ENCODE measurements around the gene ADH5. TPM values are rescaled to one million over a fixed set of nuclear protein-coding genes. Genes with fewer than 3 reads are reported as not detected.

ADH5 gene
- total and polyA plus RNA-seq, 12 donors = 62.3 to 254 (median 196) TPM

DNA sequence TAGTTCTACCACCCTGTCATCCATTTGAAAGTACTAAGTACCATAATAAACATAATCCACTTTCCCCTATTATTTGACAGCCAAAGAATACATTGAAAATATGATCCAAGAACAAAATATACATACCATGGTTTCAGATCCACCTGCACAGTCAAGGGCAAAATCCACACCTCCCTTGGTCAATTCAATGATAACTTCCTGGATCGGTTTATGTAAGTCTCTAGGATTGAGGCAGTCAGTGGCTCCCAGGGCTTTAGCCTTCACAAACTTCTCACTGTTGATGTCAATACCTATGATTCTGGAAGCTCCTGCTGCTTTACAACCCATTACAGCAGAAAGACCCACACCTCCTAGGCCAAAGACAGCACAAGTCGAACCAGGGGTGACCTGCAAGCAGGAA lies 42.8 kb upstream of the ADH5 start:
- intact Hi-C loops (cut with DNase I) = no loop called here
- no peak for ATAC-seq
- H3K36me3 ChIP-seq = no peaks in the 10 kb centered on the region
- no peaks in the 10 kb centered on the region for H3K4me1 ChIP-seq
- no peaks in the 10 kb centered on the region for H3K27me3 ChIP-seq
- no peak overlapping the region for H3K27ac ChIP-seq
- no peak for DNase-seq
- H3K4me3 ChIP-seq = no peak overlapping the region
- TF ChIP-seq, protein P1, sequence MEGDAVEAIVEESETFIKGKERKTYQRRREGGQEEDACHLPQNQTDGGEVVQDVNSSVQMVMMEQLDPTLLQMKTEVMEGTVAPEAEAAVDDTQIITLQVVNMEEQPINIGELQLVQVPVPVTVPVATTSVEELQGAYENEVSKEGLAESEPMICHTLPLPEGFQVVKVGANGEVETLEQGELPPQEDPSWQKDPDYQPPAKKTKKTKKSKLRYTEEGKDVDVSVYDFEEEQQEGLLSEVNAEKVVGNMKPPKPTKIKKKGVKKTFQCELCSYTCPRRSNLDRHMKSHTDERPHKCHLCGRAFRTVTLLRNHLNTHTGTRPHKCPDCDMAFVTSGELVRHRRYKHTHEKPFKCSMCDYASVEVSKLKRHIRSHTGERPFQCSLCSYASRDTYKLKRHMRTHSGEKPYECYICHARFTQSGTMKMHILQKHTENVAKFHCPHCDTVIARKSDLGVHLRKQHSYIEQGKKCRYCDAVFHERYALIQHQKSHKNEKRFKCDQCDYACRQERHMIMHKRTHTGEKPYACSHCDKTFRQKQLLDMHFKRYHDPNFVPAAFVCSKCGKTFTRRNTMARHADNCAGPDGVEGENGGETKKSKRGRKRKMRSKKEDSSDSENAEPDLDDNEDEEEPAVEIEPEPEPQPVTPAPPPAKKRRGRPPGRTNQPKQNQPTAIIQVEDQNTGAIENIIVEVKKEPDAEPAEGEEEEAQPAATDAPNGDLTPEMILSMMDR (IDR thresholded peaks at IDR 0.05) = no peak
- 69 to 74% methylated on average over 2 of the region's 2 CpGs for WGBS, 2 donors
- H3K9me3 ChIP-seq = peaks cover 0 to 5% (median 0%) of the 10 kb centered on the region in 11 donors

DNA sequence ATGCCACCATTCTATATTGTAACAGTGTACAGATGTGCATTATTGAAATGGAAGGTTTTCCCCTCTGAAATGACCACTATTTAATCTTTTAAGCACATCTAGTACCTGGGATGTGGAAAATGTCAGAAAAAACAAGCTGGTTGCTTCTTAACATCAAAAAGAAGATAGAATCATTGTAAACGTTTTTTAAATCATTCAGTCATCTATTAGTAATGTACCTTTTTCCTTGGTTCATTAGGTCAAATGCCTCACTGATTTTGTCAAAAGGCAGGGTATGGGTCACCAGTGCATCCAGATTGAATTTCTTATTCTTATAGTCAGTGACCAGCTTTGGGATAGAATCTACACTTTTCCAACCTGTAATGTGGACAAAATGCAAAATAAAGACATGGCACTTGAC lies 37.8 kb upstream of the ADH5 start:
- intact Hi-C loops (cut with DNase I) = loop anchor here in 3 of 10 donors (10.0 kb wide), 1 partner anchor 338 kb away; no protein-coding TSS in a partner anchor
- 55 to 75% methylated on average over 1 of the region's 1 CpG for WGBS, 2 donors
- TF ChIP-seq, protein P1 (IDR thresholded peaks at IDR 0.05) = no peak
- Histone ChIP-seq H3K4me3 (no peak overlapping the region), H3K27me3 (no peaks in the 10 kb centered on the region), H3K27ac (no peak overlapping the region), H3K36me3 (no peaks in the 10 kb centered on the region), H3K9me3 (peaks cover 0 to 7% (median 0%) of the 10 kb centered on the region in 11 donors), H3K4me1 (no peaks in the 10 kb centered on the region)
- DNase-seq = no peak
- no peak for ATAC-seq

DNA sequence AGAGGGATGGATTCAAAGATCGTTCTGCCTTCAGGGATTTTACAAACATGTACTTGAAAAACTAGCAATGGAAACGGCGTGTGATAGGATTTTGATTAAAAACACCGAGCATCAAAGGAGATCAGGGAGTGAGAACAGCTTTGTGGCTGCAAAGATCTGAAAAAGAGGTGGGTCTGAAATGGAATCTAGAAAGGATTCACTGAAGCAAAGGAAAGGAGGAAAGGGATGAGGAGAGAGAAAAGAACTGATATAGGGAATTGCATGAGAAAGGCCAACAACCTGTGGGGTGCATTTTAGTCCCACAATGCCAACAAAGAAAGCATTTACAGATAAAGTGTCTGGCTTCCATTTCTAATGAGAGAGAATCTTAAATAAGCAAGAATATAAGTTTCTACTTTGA lies 32.4 kb upstream of the ADH5 start:
- 86 to 87% methylated on average over 4 of the region's 4 CpGs for WGBS, 2 donors

DNA sequence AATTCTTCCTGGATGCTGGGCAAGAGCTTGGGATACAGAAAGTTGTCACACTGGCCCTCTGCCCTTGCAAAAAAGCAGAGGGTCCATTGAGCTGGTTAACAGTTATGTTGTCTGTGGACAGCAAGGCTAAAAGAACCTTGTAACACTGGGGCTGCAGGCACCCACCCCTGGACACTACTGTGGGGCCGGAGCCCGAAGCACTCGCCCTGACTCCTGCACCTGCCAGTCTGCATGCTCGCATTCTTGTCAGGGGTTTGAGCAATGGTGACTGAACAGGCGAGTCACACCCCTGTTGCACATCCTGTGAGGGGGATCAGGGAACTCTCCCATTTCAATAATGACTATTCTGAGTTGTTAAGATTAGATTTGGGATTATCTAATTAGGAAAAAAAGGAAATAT lies 31.9 kb upstream of the ADH5 start:
- TF ChIP-seq, protein P1 (IDR thresholded peaks at IDR 0.05) = no peak
- ATAC-seq = no peak
- intact Hi-C loops (cut with DNase I) = loop anchor here in 6 of 10 donors (5.0 to 10.0 kb wide), 3 partner anchors 287 to 347 kb away; no protein-coding TSS in a partner anchor
- Histone ChIP-seq H3K4me3 (no peak overlapping the region), H3K4me1 (no peaks in the 10 kb centered on the region), H3K27ac (no peak overlapping the region), H3K36me3 (no peaks in the 10 kb centered on the region), H3K27me3 (no peaks in the 10 kb centered on the region), H3K9me3 (peaks cover 0 to 7% (median 0%) of the 10 kb centered on the region in 11 donors)
- no peak for DNase-seq
- WGBS, 2 donors = 94 to 97% methylated on average over 5 of the region's 5 CpGs

More for the DNA sequence above, 32.4 kb upstream of the ADH5 start:
- intact Hi-C loops (cut with DNase I) = loop anchor here in 6 of 10 donors (5.0 to 10.0 kb wide), 3 partner anchors 286 to 346 kb away; no protein-coding TSS in a partner anchor
- no peak for ATAC-seq
- no peak for DNase-seq
- no peaks in the 10 kb centered on the region for H3K4me1 ChIP-seq
- TF ChIP-seq, protein P1 (IDR thresholded peaks at IDR 0.05) = no peak
- no peaks in the 10 kb centered on the region for H3K36me3 ChIP-seq
- H3K27ac ChIP-seq = no peak overlapping the region
- H3K27me3 ChIP-seq = no peaks in the 10 kb centered on the region
- peaks cover 0 to 7% (median 0%) of the 10 kb centered on the region in 11 donors for H3K9me3 ChIP-seq
- H3K4me3 ChIP-seq = no peak overlapping the region

All from heart right ventricle (tissue), 16 donors.